SH-SY5Y (cell line): ENCODE results near the gene APBA1.

Experiments
- GATA2 ChIP-seq: IDR thresholded peaks from 2 replicates; pipeline ENCODE4 v1.6.1; 2011; ENCODE audit warnings: mild to moderate bottlenecking, low read depth, low read length
- GATA3 ChIP-seq: IDR thresholded peaks from 2 replicates; pipeline ENCODE4 v1.6.1; 2011; ENCODE audit warnings: low read depth, mild to moderate bottlenecking, low read length, moderate library complexity

- TF ChIP-seq GATA3 (no peak), GATA2 (no peak)
Observed at GRCh38 chr9:69573651-69574050, 98.5 kb downstream of the APBA1 start.
